Stimulated activated CD8-positive, alpha-beta memory T cell treated with anti-CD3 and anti-CD28 coated beads, Interleukin-2, amount 100 ng/mL, for 48 hours (primary cell): ENCODE results near the gene ZSCAN26.
A peak's percentile ranks its signal among the peaks of the same experiment; 100 is the strongest.

ENCODE experiments used
- DNase-seq, 2 donors: peaks; one replicate each; pipeline ENCODE4 v3.0.0-alpha.2; 2020; ENCODE audit warnings: low read depth in 2 of 2

ZSCAN26 gene

DNA sequence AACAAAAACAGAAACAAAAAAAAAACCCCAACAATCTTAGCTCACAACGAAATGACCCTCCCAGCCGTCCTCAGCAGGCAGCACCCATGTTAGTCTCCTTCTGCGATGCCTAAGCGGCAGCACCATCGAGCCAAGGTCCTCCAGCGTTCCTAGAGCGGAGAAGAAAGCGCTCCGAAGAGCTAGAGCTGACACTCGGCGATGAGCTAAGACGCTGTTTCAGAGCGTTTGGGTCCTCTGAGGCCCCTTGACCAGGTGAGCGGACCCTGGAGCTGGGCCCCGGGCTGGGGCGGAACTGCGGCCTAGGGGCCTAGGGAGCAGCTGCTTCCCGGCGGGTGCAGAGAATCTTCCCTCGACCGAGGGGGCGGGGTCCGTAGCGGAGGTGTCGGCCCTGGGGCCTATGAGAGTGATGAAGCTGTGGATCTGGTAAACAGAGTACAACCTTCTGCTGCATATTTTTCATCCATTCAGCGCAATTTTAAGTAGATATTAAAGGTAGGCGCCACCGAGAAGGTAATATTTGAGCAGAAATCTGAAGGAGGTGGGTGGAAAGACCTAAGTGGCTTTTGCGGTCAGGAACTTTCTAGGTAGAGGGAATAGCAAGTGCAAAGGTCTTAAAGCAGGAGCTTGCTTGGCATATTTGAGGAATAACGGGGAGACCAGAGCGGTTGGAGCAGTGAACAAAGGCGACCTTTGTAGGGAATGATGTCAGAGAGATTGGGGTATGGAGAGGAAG lies at the start of gene ZSCAN26:
Gene ZSCAN26, plus strand, starts transcription at position 182 of the 733 bp plus-strand sequence. CDS start 4,777 bp downstream, outside the sequence.
- peak; percentile 61 to 79 for DNase-seq

DNA sequence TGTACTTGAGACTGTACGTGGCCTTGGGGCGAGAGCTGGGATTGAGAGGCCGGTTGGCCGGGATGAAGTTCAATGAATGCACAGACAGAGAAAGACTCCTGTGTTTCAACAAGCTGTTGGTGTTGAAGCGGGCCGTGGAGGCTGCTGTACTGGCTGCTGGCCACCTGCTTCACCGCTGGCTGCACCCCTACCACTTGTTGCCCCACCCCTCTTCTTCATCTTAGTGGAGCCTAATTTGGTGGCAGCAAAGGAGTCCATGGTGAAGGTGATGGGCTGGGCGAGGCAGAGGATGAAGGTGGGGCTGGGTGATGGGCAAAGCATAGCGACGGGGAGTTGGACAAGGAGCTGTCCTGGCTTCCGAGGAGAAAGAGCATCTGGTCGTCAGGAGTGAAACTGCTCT lies 49.1 kb upstream of the ZSCAN26 start:
- no peak for DNase-seq

DNA sequence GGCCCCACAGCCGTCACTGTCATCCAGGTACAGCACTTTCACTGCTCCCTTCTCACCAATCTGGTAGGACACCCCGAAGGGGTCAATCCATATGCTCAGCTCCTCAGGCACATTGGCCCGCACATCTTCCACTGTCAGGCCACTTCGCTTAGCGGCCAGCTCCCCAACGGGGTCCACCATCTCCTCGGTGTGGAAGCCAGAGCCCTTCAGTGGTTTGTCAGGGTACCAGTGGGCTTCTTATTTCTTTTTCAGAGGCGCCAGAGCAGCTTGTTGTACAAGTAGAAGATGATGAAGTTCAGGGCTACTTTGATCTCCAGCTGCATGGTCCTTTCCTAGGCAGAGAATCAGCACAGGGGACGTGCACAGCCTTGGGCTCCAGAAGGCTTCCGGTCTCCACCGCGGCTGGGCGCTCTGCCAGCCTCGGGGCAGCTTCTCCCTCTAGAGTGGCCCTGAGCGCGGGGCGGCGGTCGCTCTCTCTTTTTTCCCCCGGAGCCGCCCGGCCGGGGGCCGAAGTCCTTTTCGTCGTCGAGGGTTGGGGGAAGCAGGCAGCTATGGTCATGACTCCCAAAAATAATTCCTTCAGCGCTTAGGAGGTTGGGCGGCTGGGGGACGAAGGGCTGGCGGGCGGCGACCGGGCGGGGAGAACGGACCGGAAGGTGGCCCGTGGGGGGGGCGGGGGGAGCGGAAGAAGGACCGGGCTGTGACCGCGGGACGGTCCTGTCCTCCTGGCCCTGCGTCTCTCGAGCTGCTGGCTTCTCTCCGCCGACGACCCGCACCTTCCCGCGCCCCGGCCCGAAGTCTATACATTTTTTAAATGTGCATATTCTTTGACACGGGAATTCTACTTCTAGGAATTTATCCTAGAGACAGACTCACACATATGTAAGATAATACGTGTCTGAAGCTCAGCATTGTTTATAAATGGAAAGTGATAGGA lies 48.4 kb upstream of the ZSCAN26 start:
- peak; percentile 11 to 36 for DNase-seq

DNA sequence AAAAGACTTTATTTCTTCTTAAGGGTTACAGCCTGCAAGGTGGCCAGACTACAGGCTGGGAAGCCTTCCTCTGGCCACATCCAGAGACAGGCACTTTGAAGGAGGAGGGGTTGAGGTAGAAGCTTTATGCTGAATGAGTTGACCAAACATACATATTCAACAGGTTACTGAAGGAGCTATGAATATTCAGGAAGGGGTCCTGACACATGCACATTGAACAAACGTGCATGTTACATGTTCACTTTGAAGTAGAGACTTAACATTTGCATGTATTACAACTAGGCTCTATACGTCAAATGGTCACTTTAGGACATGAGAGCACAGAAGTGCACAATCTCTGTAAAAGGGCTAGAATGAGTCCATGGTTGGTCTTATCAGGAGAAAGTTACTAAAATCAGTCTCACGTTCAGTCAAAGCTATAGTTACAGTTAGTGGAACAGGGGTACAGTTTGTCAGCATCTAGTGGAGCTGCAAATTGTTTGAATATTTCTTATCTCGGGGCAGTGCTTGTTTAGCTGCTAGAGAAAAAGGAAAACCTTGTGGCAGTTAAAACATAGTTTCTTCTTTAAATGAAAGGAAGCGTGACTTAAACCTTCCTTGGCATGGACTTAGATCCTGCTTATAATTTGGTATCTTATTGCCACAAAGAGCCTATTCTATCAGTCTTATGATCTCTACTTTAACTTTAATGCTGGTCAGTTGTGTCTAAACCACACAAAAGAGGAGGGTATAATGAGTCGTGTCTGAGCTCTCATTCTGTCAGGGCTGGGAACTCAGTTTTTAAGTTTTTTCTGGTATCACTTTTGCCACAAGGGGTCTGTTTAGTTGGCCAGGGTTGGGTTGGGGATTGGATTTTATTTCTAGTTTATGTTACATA lies 46.4 kb upstream of the ZSCAN26 start:
- DNase-seq: no peak

DNA sequence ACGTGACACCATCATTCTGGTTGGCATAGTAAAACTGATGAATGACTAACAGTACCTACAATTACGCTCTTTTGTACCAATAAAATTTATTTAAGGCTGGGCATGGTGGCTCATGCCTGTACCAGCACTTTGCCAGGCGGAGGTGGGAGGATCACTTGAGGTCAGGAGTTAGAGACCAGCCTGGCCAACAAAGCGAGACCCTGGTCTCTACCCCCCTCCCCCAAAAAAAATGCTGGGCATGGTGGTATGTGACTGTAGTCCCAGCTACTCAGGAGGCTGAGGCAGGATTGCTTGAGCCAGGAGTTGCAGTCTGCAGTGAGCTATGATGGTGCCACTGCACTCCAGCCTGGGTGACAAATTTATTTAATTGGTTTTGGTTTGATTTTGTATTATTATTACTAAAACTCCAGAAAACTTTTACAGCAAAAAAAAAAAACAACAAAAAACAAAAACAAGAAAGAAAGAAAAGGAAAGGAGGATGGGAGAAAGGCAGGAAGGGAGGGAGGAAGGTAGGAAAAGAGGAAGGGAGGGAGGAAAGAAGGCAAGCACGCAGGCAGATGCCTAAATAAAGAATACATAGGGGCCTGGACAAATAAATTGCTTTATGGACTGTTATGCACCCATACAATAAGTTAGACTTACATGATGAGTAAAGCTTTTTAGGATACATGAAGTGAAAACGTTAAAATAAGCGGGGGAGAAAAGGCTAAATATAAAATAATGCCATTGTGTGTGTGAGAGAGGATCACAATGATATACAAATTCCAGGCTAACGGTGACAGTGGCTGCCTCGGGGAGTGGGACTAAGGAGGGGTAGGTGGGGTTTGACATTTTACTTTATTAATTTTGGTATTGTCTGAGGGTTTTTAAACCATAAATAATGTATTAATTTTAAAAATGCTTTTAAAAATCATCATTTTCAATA lies 42.5 kb upstream of the ZSCAN26 start:
- no peak for DNase-seq

DNA sequence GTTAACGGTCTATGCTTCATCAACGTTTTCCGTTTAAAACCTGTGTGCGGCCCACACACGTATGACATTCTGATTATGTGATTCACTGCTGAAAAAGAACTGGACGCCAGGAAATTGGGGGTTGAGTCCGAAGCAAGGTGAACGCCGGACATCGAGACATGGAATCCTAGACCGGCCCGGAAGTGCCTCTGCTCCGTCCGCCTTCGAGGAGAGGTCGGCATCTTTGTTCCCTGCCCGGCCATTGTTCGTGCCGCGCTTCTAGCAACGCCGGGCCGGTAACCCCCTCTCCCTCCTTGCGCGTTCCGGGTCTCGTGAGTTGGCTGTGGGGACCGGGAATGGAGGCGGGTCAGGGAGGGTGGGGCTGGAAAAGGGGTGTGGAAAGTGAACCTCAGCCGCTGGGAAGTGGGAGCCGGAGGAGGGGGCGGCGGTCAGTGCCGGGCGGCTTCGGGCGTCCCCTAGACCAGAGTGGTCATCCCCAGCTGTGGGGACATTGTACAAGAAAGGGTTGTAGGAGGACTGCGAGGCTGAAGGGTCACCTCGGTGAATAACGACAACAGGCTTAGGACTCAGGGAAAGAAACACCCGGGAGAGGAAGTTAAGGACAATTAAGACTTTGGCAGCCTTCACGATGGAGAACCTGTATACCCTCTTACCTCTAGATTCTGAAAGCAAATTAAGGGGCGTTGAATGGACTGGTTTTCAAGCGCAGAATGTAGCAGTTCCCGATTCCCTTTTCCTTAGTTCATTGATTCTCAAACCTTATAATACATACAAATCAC lies 41.7 kb upstream of the ZSCAN26 start, which contains the start of gene ZSCAN9:
Gene ZSCAN9, plus strand, starts transcription at position 220 of the 779 bp plus-strand sequence. CDS start 1,810 bp downstream, outside the sequence.
- peak; percentile 36 to 39 for DNase-seq

DNA sequence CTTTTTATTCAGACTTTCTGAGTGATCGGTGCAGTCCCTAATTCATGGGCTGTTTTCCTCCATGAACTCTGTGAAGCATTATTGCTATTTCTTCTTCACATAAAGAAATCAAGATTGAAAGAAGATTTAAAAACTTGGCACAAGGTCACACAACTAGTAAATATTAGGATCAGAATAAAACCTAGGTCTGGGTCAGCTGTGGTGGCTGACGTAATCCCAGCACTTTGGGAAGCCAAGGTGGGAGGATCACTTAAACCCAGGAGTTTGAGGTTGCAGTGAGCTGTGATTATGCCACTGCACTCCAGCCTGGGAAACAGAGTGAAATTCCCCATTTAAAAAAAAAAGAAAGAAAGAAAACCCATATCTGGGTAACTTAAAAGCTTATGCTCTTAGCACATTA lies 40.5 kb upstream of the ZSCAN26 start:
- no peak for DNase-seq

DNA sequence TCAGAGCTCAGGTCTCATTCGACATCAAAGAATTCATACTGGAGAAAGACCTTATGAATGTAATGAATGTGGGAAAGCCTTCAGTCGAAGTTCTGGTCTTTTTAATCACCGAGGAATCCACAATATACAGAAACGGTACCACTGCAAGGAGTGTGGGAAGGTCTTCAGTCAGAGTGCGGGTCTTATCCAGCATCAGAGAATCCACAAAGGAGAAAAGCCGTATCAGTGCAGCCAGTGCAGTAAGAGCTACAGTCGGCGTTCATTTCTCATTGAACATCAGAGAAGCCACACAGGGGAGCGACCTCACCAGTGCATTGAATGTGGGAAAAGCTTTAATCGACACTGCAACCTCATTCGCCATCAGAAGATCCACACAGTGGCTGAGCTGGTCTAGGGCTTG lies 34.2 kb upstream of the ZSCAN26 start:
- DNase-seq: no peak

DNA sequence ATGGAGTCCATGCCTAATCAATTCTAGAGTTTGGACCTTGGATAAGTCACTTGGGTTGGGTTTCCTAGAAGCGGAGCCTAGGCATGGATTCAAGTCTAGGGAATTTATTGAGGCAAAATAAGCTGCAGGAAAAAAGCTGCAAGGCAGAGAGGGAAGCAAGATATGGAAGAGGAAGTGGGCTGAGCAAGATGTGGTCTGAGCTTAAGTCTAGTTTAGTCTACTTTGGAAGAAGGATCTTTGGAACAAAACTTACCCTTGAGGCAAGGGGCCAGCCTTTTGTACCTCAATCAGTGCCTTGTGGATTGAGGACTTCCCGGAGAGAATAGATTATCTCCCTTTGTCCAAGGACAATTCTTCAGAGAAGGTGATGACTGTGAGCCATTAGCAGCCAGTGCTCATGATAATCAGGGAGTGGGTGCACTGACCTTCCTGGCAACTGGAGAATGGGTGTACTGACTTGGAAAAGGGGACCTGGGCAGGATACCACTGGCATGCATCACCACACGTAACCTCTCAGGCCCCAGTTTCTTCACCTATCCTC lies 31.0 kb upstream of the ZSCAN26 start:
- no peak for DNase-seq

DNA sequence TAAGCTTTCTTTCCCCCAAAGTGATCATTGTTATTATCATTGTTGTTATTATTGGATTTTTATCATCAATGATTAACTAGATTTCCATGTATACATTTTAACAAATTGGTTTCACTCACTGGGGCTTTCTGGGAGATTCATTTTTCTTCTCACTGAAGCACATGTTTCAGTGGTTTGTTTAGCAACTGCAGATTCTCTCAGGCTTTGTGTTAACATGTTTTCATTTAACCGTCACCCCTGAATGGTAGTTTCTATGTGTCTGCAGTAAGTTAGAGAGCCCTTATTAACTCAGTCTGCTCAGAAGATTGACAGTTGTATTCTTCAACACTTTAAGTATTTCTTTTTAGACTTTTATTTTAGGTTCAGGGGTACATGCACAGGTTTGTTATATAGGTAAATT lies 27.3 kb upstream of the ZSCAN26 start:
- DNase-seq: no peak

DNA sequence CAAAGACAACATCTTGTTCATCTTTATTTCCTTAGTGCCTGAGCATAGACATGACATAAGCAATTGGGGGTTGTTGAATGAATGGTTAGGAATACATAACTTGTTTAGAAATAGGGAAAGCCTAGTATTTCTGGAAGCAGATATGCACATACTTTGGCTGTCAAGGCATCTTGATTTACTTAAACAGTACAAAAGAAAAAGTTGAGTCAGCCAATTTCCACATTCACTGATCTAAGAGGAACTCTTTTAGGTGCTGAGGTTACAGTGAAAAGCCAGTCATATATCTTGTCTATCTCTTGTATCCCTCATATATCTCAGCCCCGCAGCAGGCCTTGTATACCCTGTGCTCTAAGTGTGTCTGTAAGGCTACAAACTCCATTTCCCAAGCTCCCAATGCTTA lies 26.5 kb upstream of the ZSCAN26 start:
- DNase-seq: no peak

DNA sequence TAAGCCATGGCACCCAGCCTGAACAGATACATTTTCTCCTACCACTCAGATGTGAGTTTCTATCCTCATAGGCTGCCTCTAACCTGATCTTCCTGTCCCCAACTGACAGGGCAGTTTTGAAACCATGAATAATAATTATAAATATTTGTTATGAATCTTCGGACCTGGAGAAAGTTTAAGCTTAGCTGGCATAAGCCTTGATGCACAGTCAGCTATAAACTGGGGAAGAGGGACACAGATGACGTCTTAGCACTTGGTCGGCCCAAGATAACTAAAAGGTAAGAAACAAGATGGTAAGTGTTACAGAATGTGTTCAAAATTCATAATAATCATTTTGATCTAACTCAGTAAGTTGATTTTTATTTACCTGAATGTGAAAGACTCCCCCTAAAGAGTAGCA lies 23.0 kb upstream of the ZSCAN26 start:
- DNase-seq: no peak

DNA sequence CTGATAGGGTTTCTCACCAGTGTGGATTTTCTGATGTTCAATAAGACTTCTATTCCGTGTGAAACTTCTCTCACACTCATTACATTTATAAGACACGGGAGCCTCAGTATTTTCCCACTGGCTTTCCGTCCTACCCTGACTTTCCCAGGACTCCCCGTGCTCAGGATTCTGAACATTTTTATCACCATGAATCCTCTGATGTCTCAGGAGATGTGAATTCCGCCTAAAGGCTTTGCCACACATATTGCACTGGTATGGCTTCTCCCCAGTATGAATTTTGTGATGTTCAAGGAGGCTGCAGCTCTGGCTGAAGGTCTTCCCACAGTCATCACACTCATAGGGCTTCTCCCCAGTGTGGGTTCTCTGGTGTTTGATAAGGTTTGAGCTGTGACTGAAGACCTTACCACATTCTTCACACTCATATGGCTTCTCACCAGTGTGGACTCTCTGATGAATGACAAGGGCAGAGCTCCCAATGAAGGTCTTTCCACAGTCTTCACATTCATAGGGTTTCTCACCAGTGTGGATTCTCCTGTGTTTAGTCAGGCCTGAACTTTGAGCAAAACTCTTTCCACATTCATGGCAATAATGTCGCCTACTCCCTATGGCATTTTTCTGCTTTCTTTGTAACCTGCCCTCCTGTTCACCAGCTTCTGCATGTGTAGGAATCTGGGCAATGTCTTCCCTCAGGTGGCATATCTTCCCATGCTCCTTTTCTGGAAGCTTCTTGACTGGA lies 21.6 kb upstream of the ZSCAN26 start:
- DNase-seq: no peak

DNA sequence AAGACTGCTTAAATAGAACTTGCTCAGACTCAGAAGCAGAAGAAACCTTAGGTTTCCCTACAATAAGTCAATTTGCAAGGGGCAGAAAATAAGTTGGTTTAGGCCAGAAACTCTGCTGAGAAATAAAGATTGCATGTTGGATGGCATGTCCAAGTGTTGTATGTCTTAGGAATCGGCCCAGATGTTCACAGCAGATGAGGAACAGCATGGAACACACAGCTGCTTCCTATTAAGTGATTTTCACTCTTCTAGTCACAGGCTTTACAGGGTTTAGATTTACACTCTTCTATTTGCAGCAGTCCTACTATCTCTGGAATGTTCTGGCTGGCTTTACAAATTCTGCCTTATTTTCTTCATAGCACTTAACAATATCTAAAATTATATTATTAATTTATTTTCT lies 18.0 kb upstream of the ZSCAN26 start:
- DNase-seq: no peak

DNA sequence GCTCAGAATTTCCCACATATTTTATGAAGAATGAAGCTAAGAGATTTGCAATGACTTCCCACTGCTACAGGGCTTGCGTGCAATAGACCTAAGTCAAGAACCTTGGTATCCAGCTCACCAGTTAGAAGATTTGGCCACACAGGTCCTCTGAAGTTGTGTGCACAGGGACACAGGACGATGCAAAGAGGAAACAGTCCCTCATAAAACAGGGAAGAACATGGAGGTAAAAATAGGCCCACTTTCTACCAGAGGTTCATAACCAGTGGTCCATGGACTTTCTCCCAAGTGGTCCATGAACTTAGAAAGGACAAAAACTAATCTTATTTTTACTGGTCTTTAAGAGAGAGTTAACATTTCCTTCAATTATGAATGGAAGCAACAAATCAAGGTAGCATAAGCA lies 16.2 kb upstream of the ZSCAN26 start:
- no peak for DNase-seq

DNA sequence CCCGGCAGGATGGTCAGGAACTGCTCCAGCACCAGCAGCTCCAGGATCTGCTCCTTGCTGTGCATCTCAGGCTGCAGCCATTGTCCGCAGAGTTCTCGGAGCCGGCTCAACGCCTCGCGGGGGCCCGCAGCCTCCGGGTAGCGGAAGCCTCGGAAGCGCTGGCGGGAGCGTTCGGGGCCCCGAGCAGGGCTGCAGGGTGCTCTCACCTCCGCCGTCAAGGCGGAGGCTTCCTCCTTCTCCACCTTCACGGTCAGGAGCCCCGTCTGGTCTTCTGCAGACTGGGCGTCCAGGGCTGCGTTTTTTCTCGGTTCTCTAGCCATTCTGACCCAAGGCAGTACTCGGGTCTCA lies 15.3 kb upstream of the ZSCAN26 start:
- DNase-seq: peak; percentile 14 to 20

DNA sequence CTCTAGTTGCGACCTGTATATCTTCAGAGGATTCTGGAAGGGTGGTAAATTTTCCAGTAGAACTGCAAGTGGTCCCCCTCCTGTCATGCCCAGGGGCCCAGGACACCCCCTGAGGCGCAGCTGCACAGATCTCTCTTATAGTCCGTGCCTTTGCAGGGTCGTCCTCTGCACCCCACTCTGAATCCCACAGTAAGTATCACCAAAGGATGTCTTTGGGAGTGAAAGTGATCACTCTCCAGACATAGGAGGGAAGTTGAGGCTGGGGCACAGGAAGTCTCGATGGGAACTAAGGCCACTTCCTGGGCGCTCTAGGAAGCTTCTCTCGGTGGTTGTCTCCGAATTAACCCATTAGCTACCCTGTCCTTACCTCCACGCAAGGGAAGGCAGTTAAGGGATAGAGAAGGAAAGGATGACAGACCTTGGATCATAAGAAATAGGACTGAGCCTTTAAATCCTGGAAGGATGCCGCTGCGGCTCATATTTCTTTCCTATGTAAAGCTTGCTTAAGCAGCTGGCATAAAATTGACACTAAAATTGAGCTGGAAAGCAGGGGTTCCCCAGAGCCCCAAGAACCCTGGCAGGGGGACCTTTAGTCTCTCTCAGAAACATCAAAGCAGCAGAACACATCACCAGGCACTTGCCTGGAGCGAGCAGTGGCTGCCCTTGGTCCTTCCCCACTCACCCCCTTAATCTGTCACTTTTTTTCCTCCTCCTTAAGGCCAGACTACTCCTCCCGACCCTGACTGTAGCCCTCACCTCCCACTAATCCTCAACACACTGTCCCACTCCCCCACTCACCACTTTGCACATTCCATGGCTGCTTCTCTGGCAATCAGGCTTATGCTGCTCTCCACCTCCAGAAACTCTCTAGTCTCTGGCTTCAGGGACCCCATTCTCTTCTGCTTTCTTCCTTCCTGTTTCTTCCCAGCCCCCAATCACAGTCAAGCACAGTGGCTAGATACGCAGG lies 14.7 kb upstream of the ZSCAN26 start, which contains the start of gene ZKSCAN4:
Gene ZKSCAN4, minus strand, starts transcription at position 261 of the 967 bp plus-strand sequence. CDS start 289 bp downstream, outside the sequence.
- peak; percentile 47 to 69 for DNase-seq

DNA sequence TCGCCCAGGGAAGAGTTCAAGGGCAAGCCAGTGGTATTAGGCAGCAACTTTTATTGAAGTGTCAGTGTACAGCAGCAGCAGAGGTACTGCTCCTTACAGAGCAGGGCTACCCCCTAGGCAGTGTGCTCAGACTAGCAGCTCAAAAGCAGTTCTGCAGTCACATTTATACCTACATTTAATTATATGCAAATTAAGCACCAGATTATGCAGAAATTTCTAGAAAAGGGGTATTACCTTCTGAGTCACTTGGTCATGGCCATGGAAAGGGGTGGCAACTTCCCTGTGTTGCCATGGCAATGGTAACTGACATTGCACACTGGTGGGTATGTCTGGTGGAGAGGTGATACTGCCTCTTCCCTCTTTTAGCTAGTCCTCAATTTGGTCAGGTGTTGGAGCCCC lies 12.8 kb upstream of the ZSCAN26 start:
- no peak for DNase-seq
